CD4-positive, alpha-beta T cell treated with Interleukin-2 at 100 ng/mL for 4 hours (primary cell): ENCODE results near the gene AGO4.

Source experiments
- DNase-seq: peaks from one replicate; pipeline ENCODE4 v3.0.0-alpha.2; 2020; ENCODE audit warnings: low spot score

Gene AGO4

DNA sequence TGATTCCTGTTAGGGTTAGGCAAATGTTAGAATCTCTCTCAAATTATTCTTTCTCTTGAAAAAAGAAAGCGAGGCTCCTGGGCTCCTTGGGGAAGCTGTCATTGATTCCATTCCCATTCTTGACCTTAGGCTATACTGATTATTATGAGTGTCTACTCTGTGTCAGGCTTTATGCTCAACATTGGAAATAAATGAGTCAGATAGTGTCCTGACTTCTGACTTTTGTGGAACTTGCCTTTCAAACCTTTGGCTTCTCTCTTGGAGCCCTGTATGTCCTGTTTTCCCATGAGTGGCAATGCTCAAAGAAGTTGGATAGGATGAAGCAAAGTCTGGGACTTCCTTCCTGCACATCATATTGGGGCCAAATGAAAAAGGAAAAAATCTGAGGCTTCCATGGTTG lies 86.8 kb downstream of the AGO4 start:
- DNase-seq = no peak

DNA sequence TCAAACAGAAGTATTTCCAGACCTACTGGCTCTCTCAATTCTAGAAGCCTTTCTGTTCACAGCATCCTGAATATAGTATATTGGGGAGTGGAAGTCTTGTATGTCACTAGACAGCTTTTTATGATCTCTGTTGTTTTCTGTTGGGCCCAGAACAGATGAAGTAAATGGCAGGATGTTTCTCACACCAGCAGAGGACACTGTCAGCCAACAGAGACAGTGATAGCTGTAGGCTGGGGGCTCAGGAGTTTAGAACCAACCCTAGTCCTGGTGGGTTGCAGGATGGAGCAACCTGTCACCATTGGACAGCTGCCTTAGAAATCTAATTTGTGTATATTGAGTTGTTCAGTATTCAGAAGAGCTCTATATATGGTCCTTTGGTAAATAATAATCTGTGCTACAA lies 92.1 kb downstream of the AGO4 start:
- no peak for DNase-seq

DNA sequence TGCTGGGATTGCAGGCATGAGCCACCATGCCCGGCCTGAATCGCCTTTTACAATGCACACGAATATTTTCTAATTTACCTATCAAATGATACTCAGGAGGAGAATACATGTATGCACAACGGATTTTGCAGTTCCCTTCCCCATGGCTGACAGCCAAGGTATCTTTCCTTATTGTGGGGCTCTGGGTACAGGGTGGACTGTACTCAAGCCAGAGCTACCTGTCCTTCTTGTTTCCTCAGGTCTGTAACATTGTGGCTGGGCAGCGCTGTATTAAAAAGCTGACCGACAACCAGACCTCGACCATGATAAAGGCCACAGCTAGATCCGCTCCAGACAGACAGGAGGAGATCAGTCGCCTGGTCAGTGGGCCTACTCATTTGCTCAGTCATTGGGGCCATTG lies 93.4 kb downstream of the AGO4 start:
- DNase-seq = no peak

DNA sequence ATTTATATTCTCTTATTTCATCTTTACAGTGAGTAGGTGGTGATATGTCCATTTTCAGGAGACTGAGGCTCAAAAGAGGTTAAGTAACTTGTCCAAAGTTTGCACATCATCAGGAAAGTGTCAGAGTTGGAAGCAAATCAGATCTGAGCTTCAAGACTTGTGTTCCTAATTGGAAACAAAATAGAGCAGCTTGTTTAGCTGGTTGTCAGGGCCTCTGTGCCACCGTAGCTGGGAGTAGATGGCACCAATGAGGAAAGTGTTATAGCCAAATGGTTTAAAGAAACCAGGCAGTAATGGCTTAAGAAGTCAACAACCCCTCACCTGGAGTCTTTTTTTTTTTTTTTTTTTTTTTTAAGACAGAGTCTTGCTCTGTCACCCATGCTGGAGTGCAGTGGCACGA lies 94.9 kb downstream of the AGO4 start:
- no peak for DNase-seq
